ENCODE data around the gene UBE2Q2. TPM values are rescaled to one million over a fixed set of nuclear protein-coding genes. Genes with fewer than 3 reads are reported as not detected.
A peak's percentile ranks its signal among the peaks of the same experiment; 100 is the strongest.

The UBE2Q2 gene
- polyA plus RNA-seq, 1 of the 3 experiments (the other 2 are of a cell fraction) = 14.5 TPM

DNA sequence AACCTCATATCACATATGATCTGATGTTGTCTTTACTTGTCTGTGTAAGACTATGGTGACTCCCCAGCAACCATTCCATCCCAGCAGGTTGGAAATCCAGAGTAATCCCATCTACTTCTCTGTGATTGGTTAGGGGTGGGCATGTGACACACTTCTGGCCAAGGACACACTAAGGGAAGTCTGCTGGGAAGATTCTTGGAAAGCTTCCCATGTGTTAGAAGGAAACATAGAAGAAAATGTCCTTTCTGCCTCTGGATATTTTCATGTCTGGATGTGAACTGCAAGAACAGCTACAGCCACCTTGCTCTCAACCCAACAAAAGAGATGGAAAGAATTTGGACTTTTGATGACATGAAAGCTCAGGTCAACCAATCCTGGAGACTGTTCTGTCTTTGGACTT is 2.6 kb upstream of the UBE2Q2 start:
- H3K79me2 ChIP-seq (ENCODE audit: insufficient read depth) = peaks cover 16% of the 10 kb centered on the region
- CTCF ChIA-PET = interaction anchor here (1.3 kb wide), 1 partner anchor 39 kb away, joined by 4 read pairs; no protein-coding TSS in a partner anchor
- H4K20me1 ChIP-seq (ENCODE audit: insufficient read depth) = peaks cover 11% of the 10 kb centered on the region
- no peaks in the 10 kb centered on the region for H3K27me3 ChIP-seq (ENCODE audit: insufficient read depth)
- peak; percentile 20 for DNase-seq
- no peak overlapping the region for H3K4me3 ChIP-seq (ENCODE audit: low read depth in 2 of 2, low read length in 1 of 2)
- TF ChIP-seq MXI1 (IDR thresholded peaks at IDR 0.05; ENCODE audit: low read depth, low read length) = no peak
- TF ChIP-seq, protein P1, sequence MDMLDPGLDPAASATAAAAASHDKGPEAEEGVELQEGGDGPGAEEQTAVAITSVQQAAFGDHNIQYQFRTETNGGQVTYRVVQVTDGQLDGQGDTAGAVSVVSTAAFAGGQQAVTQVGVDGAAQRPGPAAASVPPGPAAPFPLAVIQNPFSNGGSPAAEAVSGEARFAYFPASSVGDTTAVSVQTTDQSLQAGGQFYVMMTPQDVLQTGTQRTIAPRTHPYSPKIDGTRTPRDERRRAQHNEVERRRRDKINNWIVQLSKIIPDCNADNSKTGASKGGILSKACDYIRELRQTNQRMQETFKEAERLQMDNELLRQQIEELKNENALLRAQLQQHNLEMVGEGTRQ (IDR thresholded peaks at IDR 0.05; ENCODE audit: borderline replicate concordance, low read depth, low read length) = peak; percentile 54; the same call in 1 of the 2 replicates
- TF ChIP-seq, protein P2, sequence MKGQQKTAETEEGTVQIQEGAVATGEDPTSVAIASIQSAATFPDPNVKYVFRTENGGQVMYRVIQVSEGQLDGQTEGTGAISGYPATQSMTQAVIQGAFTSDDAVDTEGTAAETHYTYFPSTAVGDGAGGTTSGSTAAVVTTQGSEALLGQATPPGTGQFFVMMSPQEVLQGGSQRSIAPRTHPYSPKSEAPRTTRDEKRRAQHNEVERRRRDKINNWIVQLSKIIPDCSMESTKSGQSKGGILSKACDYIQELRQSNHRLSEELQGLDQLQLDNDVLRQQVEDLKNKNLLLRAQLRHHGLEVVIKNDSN (IDR thresholded peaks at IDR 0.05; ENCODE audit: borderline replicate concordance, low read depth) = peak; percentile 93
- H3K27ac ChIP-seq (ENCODE audit: low read depth in 2 of 2, low read length in 1 of 2) = peak overlapping the region; percentile 30 to 58
- H3K4me2 ChIP-seq = peak overlapping the region; percentile 14; the same call in 1 of the 2 replicates
- no peaks in the 10 kb centered on the region for H3K9me3 ChIP-seq
- peaks cover 40% of the 10 kb centered on the region for H3F3A ChIP-seq (replicated peaks; ENCODE audit: insufficient read depth)
- peaks cover 3 to 20% of the 10 kb centered on the region in 2 experiments; a peak in 3 of 4 replicates for H3K4me1 ChIP-seq (ENCODE audit: control insufficient read depth in 1 of 2, insufficient read depth in 2 of 2, low read depth in 1 of 2, low read length in 1 of 2)
- no peaks in the 10 kb centered on the region for H3K9me2 ChIP-seq
- H3K36me3 ChIP-seq (replicated peaks in 1 of 2; ENCODE audit: control insufficient read depth in 1 of 2, insufficient read depth in 2 of 2, low read length in 1 of 2) = no peaks in the 10 kb centered on the region
- H3K9ac ChIP-seq = no peak overlapping the region
- POLR2A ChIA-PET = no interaction called here
- peak overlapping the region; percentile 16; the same call in 1 of the 2 replicates for H2AFZ ChIP-seq (ENCODE audit: low read depth)

DNA sequence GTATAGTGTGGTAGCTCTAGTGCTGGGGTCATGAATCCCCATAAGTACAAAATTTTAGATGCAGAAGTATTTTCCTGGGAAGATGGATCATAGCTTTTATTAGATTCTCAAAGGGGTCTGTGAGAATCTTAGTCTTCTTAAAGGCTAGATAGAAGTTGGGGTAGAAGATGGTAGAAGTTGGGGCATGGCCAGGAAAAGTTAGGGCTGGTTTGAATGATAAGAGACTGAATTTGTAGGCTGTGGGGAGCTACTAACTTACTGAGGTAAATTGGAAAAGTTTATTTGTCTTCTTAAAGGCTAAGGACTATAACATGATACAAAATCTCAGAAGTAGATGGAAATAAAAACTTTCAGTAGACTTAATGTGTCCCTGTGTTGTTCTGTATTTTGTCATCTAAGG is 1.6 kb upstream of the UBE2Q2 start:
- Histone ChIP-seq H3K9me3 (no peaks in the 10 kb centered on the region), H4K20me1 (ENCODE audit: insufficient read depth) (peaks cover 21% of the 10 kb centered on the region), H3K36me3 (replicated peaks in 1 of 2; ENCODE audit: control insufficient read depth in 1 of 2, insufficient read depth in 2 of 2, low read length in 1 of 2) (peaks cover 0 to 7% of the 10 kb centered on the region in 2 experiments), H3K27ac (ENCODE audit: low read depth in 2 of 2, low read length in 1 of 2) (no peak overlapping the region), H3K9me2 (no peaks in the 10 kb centered on the region), H3K4me3 (ENCODE audit: low read depth in 2 of 2, low read length in 1 of 2) (no peak overlapping the region), H3K27me3 (ENCODE audit: insufficient read depth) (no peaks in the 10 kb centered on the region), H3K4me2 (no peak overlapping the region), H2AFZ (ENCODE audit: low read depth) (no peak overlapping the region), H3K79me2 (ENCODE audit: insufficient read depth) (peaks cover 25% of the 10 kb centered on the region), H3K9ac (no peak overlapping the region), H3K4me1 (ENCODE audit: control insufficient read depth in 1 of 2, insufficient read depth in 2 of 2, low read depth in 1 of 2, low read length in 1 of 2) (peaks cover 3 to 21% of the 10 kb centered on the region in 2 experiments; a peak in 3 of 4 replicates), H3F3A (replicated peaks; ENCODE audit: insufficient read depth) (peaks cover 36% of the 10 kb centered on the region)
- CTCF ChIA-PET = interaction anchor here (0.8 to 1.4 kb wide), 2 partner anchors 56 to 82 kb away, joined by 3 to 7 read pairs; no protein-coding TSS in a partner anchor
- TF ChIP-seq SMC3 (IDR thresholded peaks at IDR 0.05; ENCODE audit: low read depth, low read length) (no peak), EP300 (IDR thresholded peaks at IDR 0.05; ENCODE audit: borderline replicate concordance in 1 of 2, low read depth in 1 of 2, low read length in 1 of 2) (no peak), GATA2 (CRISPR knock-in tag; IDR thresholded peaks at IDR 0.05) (no peak), SIN3A (IDR thresholded peaks at IDR 0.05; ENCODE audit: borderline replicate concordance, low read depth, low read length) (no peak), MEF2A (IDR thresholded peaks at IDR 0.05; ENCODE audit: borderline replicate concordance, low read depth) (no peak)
- TF ChIP-seq, protein P3, sequence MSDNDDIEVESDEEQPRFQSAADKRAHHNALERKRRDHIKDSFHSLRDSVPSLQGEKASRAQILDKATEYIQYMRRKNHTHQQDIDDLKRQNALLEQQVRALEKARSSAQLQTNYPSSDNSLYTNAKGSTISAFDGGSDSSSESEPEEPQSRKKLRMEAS (IDR thresholded peaks at IDR 0.05; ENCODE audit: low read depth) = no peak
- TF ChIP-seq, protein P4, sequence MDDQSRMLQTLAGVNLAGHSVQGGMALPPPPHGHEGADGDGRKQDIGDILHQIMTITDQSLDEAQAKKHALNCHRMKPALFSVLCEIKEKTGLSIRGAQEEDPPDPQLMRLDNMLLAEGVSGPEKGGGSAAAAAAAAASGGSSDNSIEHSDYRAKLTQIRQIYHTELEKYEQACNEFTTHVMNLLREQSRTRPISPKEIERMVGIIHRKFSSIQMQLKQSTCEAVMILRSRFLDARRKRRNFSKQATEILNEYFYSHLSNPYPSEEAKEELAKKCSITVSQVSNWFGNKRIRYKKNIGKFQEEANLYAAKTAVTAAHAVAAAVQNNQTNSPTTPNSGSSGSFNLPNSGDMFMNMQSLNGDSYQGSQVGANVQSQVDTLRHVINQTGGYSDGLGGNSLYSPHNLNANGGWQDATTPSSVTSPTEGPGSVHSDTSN (IDR thresholded peaks at IDR 0.05) = no peak
- DNase-seq = no peak
- POLR2A ChIA-PET = interaction anchor here (0.6 kb wide), 1 partner anchor 27 kb away, joined by 4 read pairs; no protein-coding TSS in a partner anchor
